Measurements from ENCODE around the gene MRPS16. TPM values are rescaled to one million over a fixed set of nuclear protein-coding genes. Genes with fewer than 3 reads are reported as not detected.

The MRPS16 gene
- total RNA-seq, 1 experiment from 2014 or later: 275 TPM

DNA sequence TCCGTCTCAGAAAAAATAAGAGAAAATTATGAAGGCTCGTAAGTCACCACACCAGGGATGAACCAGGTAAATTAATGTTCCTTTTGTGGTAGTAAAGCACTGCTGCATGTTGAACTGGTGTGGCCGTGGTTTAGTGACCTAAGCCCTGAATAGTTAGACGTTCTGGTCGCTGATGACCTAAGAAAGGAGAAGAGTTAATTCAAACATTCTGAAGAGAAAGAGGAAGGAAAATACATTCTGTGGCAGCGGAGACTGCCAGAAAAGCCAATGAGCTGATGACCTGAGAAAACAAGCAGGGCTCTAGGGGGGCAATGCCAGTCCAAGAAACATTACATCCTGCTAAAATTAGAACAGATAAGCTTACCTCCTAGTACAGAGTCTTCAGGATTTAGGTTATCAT is 22.9 kb downstream of the MRPS16 start:
- no peaks in the 10 kb centered on the region for H3K9me2 ChIP-seq (replicated peaks; ENCODE audit: low read length)
- intact Hi-C loops (cut with micrococcal nuclease): no loop called here
- POLR2A ChIA-PET (ENCODE audit: unreplicated experiment): no interaction called here
- no peaks in the 10 kb centered on the region for H3F3A ChIP-seq (ENCODE audit: low read length, unreplicated experiment)
- no peaks in the 10 kb centered on the region for H3K79me2 ChIP-seq (ENCODE audit: low read length)
- no peak overlapping the region for H3K9ac ChIP-seq (ENCODE audit: low read length)
- no peaks in the 10 kb centered on the region for H4K20me1 ChIP-seq (ENCODE audit: low read length)
- no TSS peak for BruUV-seq (replicated peaks)
- H3K27ac ChIP-seq (ENCODE audit: low read length): no peak overlapping the region
- H3K4me3 ChIP-seq (ENCODE audit: low read length): no peak overlapping the region
- DNase-seq: no peak
- no peaks in the 10 kb centered on the region; the same call in 1 of the 2 replicates for H3K4me1 ChIP-seq (ENCODE audit: insufficient read depth, low read length)
- ATAC-seq: no peak
- H3K27me3 ChIP-seq (ENCODE audit: low read length): no peaks in the 10 kb centered on the region
- TF ChIP-seq, protein P1, sequence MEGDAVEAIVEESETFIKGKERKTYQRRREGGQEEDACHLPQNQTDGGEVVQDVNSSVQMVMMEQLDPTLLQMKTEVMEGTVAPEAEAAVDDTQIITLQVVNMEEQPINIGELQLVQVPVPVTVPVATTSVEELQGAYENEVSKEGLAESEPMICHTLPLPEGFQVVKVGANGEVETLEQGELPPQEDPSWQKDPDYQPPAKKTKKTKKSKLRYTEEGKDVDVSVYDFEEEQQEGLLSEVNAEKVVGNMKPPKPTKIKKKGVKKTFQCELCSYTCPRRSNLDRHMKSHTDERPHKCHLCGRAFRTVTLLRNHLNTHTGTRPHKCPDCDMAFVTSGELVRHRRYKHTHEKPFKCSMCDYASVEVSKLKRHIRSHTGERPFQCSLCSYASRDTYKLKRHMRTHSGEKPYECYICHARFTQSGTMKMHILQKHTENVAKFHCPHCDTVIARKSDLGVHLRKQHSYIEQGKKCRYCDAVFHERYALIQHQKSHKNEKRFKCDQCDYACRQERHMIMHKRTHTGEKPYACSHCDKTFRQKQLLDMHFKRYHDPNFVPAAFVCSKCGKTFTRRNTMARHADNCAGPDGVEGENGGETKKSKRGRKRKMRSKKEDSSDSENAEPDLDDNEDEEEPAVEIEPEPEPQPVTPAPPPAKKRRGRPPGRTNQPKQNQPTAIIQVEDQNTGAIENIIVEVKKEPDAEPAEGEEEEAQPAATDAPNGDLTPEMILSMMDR (conservative IDR thresholded peaks at IDR 0.05; ENCODE audit: low read depth, low read length): no peak
- TF ChIP-seq EZH2phosphoT487 (IDR thresholded peaks at IDR 0.05; ENCODE audit: borderline replicate concordance, low read length) (no peak), EZH2 (IDR thresholded peaks at IDR 0.05; ENCODE audit: low read length, unreplicated experiment) (no peak)
- no peak overlapping the region for H3K4me2 ChIP-seq (ENCODE audit: low read length)
- CTCF ChIA-PET: no interaction called here
- H2AFZ ChIP-seq (ENCODE audit: low read length): no peak overlapping the region
- H3K36me3 ChIP-seq (ENCODE audit: low read depth, low read length): peaks cover 35% of the 10 kb centered on the region
- no peaks in the 10 kb centered on the region for H3K9me3 ChIP-seq (ENCODE audit: low read length)

GRCh38 chr10:73228247-73228646 is 24.2 kb downstream of the MRPS16 start:
- Histone ChIP-seq H3K4me1 (ENCODE audit: insufficient read depth, low read length) (no peaks in the 10 kb centered on the region; the same call in 1 of the 2 replicates), H3F3A (ENCODE audit: low read length, unreplicated experiment) (no peaks in the 10 kb centered on the region), H3K27ac (ENCODE audit: low read length) (no peak overlapping the region), H3K79me2 (ENCODE audit: low read length) (no peaks in the 10 kb centered on the region), H4K20me1 (ENCODE audit: low read length) (no peaks in the 10 kb centered on the region), H3K4me2 (ENCODE audit: low read length) (no peak overlapping the region), H2AFZ (ENCODE audit: low read length) (no peak overlapping the region), H3K36me3 (ENCODE audit: low read depth, low read length) (peaks cover 22% of the 10 kb centered on the region; the same call in 1 of the 2 replicates), H3K27me3 (ENCODE audit: low read length) (no peaks in the 10 kb centered on the region), H3K9me2 (replicated peaks; ENCODE audit: low read length) (no peaks in the 10 kb centered on the region), H3K9ac (ENCODE audit: low read length) (no peak overlapping the region), H3K4me3 (ENCODE audit: low read length) (no peak overlapping the region), H3K9me3 (ENCODE audit: low read length) (no peaks in the 10 kb centered on the region)
- TF ChIP-seq EZH2 (IDR thresholded peaks at IDR 0.05; ENCODE audit: low read length, unreplicated experiment) (no peak), EZH2phosphoT487 (IDR thresholded peaks at IDR 0.05; ENCODE audit: borderline replicate concordance, low read length) (no peak)
- TF ChIP-seq, protein P1 (conservative IDR thresholded peaks at IDR 0.05; ENCODE audit: low read depth, low read length): no peak
- DNase-seq (no peak), ATAC-seq (no peak)
- CTCF ChIA-PET: no interaction called here
- no TSS peak for BruUV-seq (replicated peaks)
- intact Hi-C loops (cut with micrococcal nuclease): no loop called here
- POLR2A ChIA-PET (ENCODE audit: unreplicated experiment): no interaction called here

DNA sequence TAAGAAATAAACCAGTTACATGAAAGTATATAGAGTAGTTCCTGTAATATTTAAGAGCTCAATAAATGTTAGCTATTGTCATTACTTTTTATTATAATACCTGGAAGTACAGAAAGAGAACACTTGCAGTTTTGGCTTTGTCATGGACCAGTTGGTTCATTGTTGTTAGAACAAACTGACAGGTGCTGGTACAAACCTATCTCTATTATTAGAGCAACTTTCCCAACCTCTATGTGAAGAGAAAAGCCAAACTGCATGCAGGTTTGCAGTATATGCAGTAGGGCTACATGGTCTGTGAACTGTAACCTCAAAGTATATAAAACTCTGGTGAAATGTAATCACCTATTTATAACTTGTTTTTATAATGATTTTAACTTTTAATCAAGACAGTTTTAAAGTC is 25.8 kb downstream of the MRPS16 start:
- no peak overlapping the region for H3K4me3 ChIP-seq (ENCODE audit: low read length)
- no peaks in the 10 kb centered on the region for H4K20me1 ChIP-seq (ENCODE audit: low read length)
- no peak for ATAC-seq
- no peaks in the 10 kb centered on the region for H3K9me3 ChIP-seq (ENCODE audit: low read length)
- H3F3A ChIP-seq (ENCODE audit: low read length, unreplicated experiment): no peaks in the 10 kb centered on the region
- no peak for DNase-seq
- no peak overlapping the region for H3K27ac ChIP-seq (ENCODE audit: low read length)
- BruUV-seq (replicated peaks): no TSS peak
- H3K4me2 ChIP-seq (ENCODE audit: low read length): no peak overlapping the region
- H3K36me3 ChIP-seq (ENCODE audit: low read depth, low read length): peaks cover 8% of the 10 kb centered on the region; the same call in 1 of the 2 replicates
- H3K9ac ChIP-seq (ENCODE audit: low read length): no peak overlapping the region
- intact Hi-C loops (cut with micrococcal nuclease): no loop called here
- POLR2A ChIA-PET (ENCODE audit: unreplicated experiment): interaction anchor here (0.7 to 1.3 kb wide), 2 partner anchors 21 to 144 kb away, joined by 3 to 5 read pairs; no protein-coding TSS in a partner anchor
- H3K79me2 ChIP-seq (ENCODE audit: low read length): no peaks in the 10 kb centered on the region
- H2AFZ ChIP-seq (ENCODE audit: low read length): no peak overlapping the region
- no peaks in the 10 kb centered on the region; the same call in 1 of the 2 replicates for H3K4me1 ChIP-seq (ENCODE audit: insufficient read depth, low read length)
- TF ChIP-seq EZH2phosphoT487 (IDR thresholded peaks at IDR 0.05; ENCODE audit: borderline replicate concordance, low read length): no peak
- TF ChIP-seq EZH2 (IDR thresholded peaks at IDR 0.05; ENCODE audit: low read length, unreplicated experiment): no peak
- TF ChIP-seq, protein P1 (conservative IDR thresholded peaks at IDR 0.05; ENCODE audit: low read depth, low read length): no peak
- no peaks in the 10 kb centered on the region for H3K27me3 ChIP-seq (ENCODE audit: low read length)
- H3K9me2 ChIP-seq (replicated peaks; ENCODE audit: low read length): no peaks in the 10 kb centered on the region
- CTCF ChIA-PET: no interaction called here
